Measurements from ENCODE around the gene HYLS1. TPM values are rescaled to one million over a fixed set of nuclear protein-coding genes. Genes with fewer than 3 reads are reported as not detected.

The HYLS1 gene
- total and polyA plus RNA-seq, 9 of the 15 experiments (the other 6 are each of a cell fraction or from before 2014, with no cell fraction given), result 2.7 to 8.2 (median 4.8) TPM

DNA sequence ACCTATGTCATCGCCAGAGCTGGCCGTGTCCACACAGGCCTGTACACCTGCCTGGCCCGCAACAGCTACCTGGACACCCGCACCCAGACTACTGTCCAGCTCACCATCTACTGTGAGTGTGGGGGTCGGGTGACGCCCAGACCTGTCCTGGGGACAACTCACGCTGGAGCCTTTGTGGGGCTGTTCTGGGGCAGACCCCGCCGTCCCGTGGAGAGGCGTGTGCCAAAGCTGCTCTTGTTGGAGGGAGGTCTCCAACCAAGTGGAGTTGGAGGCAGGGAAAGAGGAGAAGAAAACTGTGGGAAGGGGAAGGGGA, 62.7 kb downstream of the HYLS1 start:
- Histone ChIP-seq H3K9ac (ENCODE audit: insufficient read depth in 1 of 2, low read depth in 2 of 2, low read length in 2 of 2) (no peak overlapping the region), H3K4me3 (no peak overlapping the region), H3K36me3 (ENCODE audit: control insufficient read depth, insufficient read depth, low read length) (no peaks in the 10 kb centered on the region), H2AFZ (ENCODE audit: low read depth, low read length) (no peak overlapping the region), H3K79me2 (ENCODE audit: control insufficient read depth, insufficient read depth, low read length) (no peaks in the 10 kb centered on the region), H3K9me3 (replicated peaks; ENCODE audit: control insufficient read depth, insufficient read depth, low read depth, low read length) (no peaks in the 10 kb centered on the region), H3K27me3 (ENCODE audit: control insufficient read depth in 2 of 2, insufficient read depth in 2 of 2, low read length in 2 of 2) (peaks cover 56 to 85% of the 10 kb centered on the region in 2 experiments), H3K4me1 (replicated peaks in 1 of 2; ENCODE audit: control insufficient read depth in 2 of 2, insufficient read depth in 2 of 2, low read length in 2 of 2) (peaks cover 2 to 18% of the 10 kb centered on the region in 2 experiments; a peak in 2 of 5 replicates), H4K20me1 (replicated peaks; ENCODE audit: control insufficient read depth, insufficient read depth, low read length) (peaks cover 5% of the 10 kb centered on the region; the same call in 1 of the 2 replicates), H3K27ac (ENCODE audit: extremely low read depth, low read depth, low read length) (no peak overlapping the region), H3K9me1 (ENCODE audit: control insufficient read depth, insufficient read depth, low read length) (peaks cover 4% of the 10 kb centered on the region), H3K4me2 (ENCODE audit: insufficient read depth, low read length) (no peak overlapping the region)
- FAIRE-seq (no peak), DNase-seq (ENCODE audit: extremely low read depth in 1 of 4, low spot score in 3 of 4) (no peak), ATAC-seq (no peak)
- 2% methylated on average over 11 of the region's 11 CpGs for WGBS (ENCODE audit: insufficient coverage, low coverage, missing lambda C conversion rate)
- ChIA-PET POLR2A (no interaction called here), CTCF (ENCODE audit: low intra/inter-chr PET ratio) (no interaction called here)
- no TSS peak for BruUV-seq (replicated peaks)
- in situ Hi-C loops (cut with MboI) (no loop called here), intact Hi-C loops (cut with micrococcal nuclease) (no loop called here)
- TF ChIP-seq KAT2B (IDR thresholded peaks at IDR 0.05; ENCODE audit: low read depth, low read length) (no peak), GABPA (tag; conservative IDR thresholded peaks at IDR 0.05; ENCODE audit: low read depth) (no peak), CHCHD3 (CRISPR knock-in tag; IDR thresholded peaks at IDR 0.05) (no peak), SMC3 (conservative IDR thresholded peaks at IDR 0.05; ENCODE audit: insufficient read depth, low read depth, low read length) (no peak), HMGN3 (IDR thresholded peaks at IDR 0.05; ENCODE audit: borderline replicate concordance, extremely low read depth, insufficient read length, low read depth, low read length) (no peak), GATA2 (CRISPR knock-in tag; IDR thresholded peaks at IDR 0.05) (no peak), NONO (IDR thresholded peaks at IDR 0.05; ENCODE audit: low read depth in 2 of 2, low read length in 1 of 2) (no peak), ZNF75A (CRISPR knock-in tag; IDR thresholded peaks at IDR 0.05) (no peak)
- TF ChIP-seq, protein P1, sequence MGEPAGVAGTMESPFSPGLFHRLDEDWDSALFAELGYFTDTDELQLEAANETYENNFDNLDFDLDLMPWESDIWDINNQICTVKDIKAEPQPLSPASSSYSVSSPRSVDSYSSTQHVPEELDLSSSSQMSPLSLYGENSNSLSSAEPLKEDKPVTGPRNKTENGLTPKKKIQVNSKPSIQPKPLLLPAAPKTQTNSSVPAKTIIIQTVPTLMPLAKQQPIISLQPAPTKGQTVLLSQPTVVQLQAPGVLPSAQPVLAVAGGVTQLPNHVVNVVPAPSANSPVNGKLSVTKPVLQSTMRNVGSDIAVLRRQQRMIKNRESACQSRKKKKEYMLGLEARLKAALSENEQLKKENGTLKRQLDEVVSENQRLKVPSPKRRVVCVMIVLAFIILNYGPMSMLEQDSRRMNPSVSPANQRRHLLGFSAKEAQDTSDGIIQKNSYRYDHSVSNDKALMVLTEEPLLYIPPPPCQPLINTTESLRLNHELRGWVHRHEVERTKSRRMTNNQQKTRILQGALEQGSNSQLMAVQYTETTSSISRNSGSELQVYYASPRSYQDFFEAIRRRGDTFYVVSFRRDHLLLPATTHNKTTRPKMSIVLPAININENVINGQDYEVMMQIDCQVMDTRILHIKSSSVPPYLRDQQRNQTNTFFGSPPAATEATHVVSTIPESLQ (CRISPR knock-in tag; IDR thresholded peaks at IDR 0.05), result no peak
- TF ChIP-seq, protein P2, sequence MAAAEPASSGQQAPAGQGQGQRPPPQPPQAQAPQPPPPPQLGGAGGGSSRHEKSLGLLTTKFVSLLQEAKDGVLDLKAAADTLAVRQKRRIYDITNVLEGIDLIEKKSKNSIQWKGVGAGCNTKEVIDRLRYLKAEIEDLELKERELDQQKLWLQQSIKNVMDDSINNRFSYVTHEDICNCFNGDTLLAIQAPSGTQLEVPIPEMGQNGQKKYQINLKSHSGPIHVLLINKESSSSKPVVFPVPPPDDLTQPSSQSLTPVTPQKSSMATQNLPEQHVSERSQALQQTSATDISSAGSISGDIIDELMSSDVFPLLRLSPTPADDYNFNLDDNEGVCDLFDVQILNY (CRISPR knock-in tag; IDR thresholded peaks at IDR 0.05), result no peak
- TF ChIP-seq, protein P3, sequence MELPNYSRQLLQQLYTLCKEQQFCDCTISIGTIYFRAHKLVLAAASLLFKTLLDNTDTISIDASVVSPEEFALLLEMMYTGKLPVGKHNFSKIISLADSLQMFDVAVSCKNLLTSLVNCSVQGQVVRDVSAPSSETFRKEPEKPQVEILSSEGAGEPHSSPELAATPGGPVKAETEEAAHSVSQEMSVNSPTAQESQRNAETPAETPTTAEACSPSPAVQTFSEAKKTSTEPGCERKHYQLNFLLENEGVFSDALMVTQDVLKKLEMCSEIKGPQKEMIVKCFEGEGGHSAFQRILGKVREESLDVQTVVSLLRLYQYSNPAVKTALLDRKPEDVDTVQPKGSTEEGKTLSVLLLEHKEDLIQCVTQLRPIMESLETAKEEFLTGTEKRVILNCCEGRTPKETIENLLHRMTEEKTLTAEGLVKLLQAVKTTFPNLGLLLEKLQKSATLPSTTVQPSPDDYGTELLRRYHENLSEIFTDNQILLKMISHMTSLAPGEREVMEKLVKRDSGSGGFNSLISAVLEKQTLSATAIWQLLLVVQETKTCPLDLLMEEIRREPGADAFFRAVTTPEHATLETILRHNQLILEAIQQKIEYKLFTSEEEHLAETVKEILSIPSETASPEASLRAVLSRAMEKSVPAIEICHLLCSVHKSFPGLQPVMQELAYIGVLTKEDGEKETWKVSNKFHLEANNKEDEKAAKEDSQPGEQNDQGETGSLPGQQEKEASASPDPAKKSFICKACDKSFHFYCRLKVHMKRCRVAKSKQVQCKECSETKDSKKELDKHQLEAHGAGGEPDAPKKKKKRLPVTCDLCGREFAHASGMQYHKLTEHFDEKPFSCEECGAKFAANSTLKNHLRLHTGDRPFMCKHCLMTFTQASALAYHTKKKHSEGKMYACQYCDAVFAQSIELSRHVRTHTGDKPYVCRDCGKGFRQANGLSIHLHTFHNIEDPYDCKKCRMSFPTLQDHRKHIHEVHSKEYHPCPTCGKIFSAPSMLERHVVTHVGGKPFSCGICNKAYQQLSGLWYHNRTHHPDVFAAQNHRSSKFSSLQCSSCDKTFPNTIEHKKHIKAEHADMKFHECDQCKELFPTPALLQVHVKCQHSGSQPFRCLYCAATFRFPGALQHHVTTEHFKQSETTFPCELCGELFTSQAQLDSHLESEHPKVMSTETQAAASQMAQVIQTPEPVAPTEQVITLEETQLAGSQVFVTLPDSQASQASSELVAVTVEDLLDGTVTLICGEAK (IDR thresholded peaks at IDR 0.05), result no peak
- TF ChIP-seq, protein P3 (CRISPR knock-in tag; IDR thresholded peaks at IDR 0.05), result no peak

All from K562 (cell line).